Right cardiac atrium (tissue), 5 donors: ENCODE data around the gene ACTG2. TPM values are rescaled to one million over a fixed set of nuclear protein-coding genes. Genes with fewer than 3 reads are reported as not detected.

ENCODE experiments used
- ATAC-seq, 2 donors: fragments of 200-7000 bp; cut with Tn5 transposase; one replicate each; pipeline versions ENCODE4 v1.8.0 to v1.9.1; 2020; ENCODE audit warnings: moderate library complexity in 2 of 2, mild to moderate bottlenecking in 1 of 2
- DNase-seq, 3 donors: peaks; one replicate each; pipeline ENCODE4 v3.0.0-alpha.2; 2020
- H3K27ac ChIP-seq: one replicate; pipeline ENCODE4 v1.5.1; 2013; ENCODE audit warnings: mild to moderate bottlenecking, low read length, control low read depth, moderate library complexity
- H3K27me3 ChIP-seq: one replicate; pipeline ENCODE4 v1.6.1; 2013; ENCODE audit not compliant: control insufficient read depth, insufficient read depth
- H3K4me1 ChIP-seq: one replicate; pipeline ENCODE4 v1.6.1; 2013; ENCODE audit warnings: low read length; ENCODE audit not compliant: control insufficient read depth, insufficient read depth
- H3K4me3 ChIP-seq: one replicate; pipeline ENCODE4 v1.5.1; 2013; ENCODE audit warnings: low read length, control low read depth
- H3K9me3 ChIP-seq: one replicate; pipeline ENCODE4 v1.6.1; 2013; ENCODE audit warnings: low read length; ENCODE audit not compliant: control insufficient read depth
- WGBS: extraction: QIAGEN DNeasy Blood & Tissue Kit; methylation state at CpG from one replicate; pipeline ENCODE4 v1.1.7; 2013; 5-methylcytosine and 5-hydroxymethylcytosine counted together
- intact Hi-C, 4 donors: fragments of 100-400 bp; cut with DNase I; formaldehyde crosslinking; loops; one replicate each; pipeline versions ENCODE4 v1.11.0 to v1.14.0; 2022 to 2023
- polyA plus RNA-seq: library from polyadenylated mRNA; stranded (reverse); fragments of 200-250 nt; gene quantifications from one replicate; pipeline ENCODE4 v1.2.3, GENCODE V29; 2013
- total RNA-seq, 4 donors: library from RNA; stranded (reverse); fragmentation: NEBNext Ultra II Directional; extraction: Animal tissue kit (Norgen Biotek cat#: 25700); gene quantifications; one replicate each; pipeline ENCODE4 v1.2.1, GENCODE V29; 2021
- donor health status: healthy with polysubstance abuse.
- donor health status: DM: no; HTN: yes; CAD: no.
- donor health status: DM: no; HTN: no; CAD: no.
- donor health status: DM: no; HTN: yes; CAD: no; lungs with severe emphysema.
- donor health status: DM: yes; HTN: yes; CAD: no.

The ACTG2 gene
- total and polyA plus RNA-seq, 5 donors = 1.4 to 33.6 (median 6.7) TPM

DNA sequence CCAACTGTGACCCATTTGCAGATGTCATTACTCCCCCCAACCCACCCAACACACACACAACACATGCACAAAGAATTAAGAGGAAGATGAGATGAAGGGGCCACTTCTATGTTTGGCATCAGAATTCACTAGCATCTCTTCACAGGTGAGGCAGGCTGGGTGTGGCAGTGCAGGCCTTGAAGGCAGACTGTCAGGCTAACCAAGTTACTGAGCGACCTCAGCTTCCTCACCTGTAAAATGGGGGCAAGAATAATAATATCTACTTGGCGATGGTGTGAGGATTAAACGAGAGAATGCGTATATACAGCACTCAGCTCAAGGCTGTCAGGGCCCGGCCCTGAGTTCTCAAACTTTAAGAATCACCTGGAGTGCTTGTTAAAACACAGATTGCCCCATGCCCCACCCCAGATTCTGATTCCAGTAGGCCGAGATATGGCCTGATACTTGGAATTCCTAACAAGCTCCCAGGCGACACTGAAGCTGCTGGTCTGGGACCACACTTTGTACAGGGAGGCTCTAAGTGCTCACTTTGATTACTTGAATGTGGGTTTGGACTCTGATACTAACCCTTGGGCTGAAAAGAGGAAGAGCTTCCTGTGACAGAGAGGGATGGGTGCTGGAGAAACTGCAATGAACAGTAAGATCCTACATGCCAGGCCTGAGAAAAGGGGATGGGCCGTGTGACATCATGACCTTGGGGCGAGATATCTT, 1.1 kb downstream of the ACTG2 start:
- no peak overlapping the region for H3K4me3 ChIP-seq
- H3K27me3 ChIP-seq = no peaks in the 10 kb centered on the region
- no peak overlapping the region for H3K27ac ChIP-seq
- no peaks in the 10 kb centered on the region for H3K9me3 ChIP-seq
- intact Hi-C loops = no loop called here
- ATAC-seq = no peak
- no peaks in the 10 kb centered on the region for H3K4me1 ChIP-seq
- no peak for DNase-seq
- 91% methylated on average over 9 of the region's 9 CpGs for WGBS

DNA sequence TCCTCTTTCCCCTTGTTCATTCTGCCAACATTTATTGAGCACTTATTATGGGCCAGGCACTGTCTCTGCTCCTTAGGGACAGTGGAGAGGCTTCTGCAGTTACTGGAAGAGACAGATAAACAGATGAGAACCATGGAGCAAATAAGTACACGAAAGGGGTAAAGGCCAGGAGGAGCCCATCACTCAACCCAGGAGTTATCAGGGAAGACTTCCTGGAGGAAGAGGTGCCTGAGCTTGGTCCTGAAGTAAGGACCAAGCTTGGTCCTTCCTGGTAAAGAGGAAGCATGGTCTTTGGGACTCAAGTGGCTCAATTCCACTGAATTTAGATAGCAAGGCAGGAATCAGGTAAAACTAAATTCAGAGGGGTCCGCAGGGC, 1.7 kb downstream of the ACTG2 start:
- no peaks in the 10 kb centered on the region for H3K4me1 ChIP-seq

DNA sequence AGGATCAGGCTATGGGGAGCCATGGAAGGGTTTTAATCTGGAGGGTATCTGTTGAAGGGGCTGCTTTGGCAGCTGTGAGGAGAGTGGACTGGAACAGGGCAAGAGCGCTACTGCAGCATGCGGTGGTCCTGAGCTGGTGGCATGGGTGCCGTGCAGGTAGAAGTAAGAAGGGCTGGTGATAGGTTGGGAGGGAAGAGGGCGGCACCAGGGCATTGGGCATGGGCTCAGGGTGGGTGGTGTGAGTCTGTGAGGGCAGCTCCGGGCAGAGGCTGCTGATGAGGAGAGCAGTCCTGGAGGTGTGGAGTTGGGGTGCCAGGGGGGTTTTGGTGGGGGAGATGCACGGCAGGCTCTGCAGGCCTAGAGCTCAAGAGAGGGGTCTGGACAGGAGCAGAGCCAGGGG, 2.1 kb downstream of the ACTG2 start:
- Histone ChIP-seq H3K27ac (no peak overlapping the region), H3K4me3 (no peak overlapping the region), H3K4me1 (no peaks in the 10 kb centered on the region), H3K27me3 (no peaks in the 10 kb centered on the region), H3K9me3 (no peaks in the 10 kb centered on the region)
- ATAC-seq = no peak
- intact Hi-C loops = no loop called here
- 81% methylated on average over 6 of the region's 6 CpGs for WGBS
- DNase-seq = no peak

More for the DNA sequence above, 1.7 kb downstream of the ACTG2 start:
- Histone ChIP-seq H3K9me3 (no peaks in the 10 kb centered on the region), H3K27me3 (no peaks in the 10 kb centered on the region), H3K4me3 (no peak overlapping the region), H3K27ac (no peak overlapping the region)
- WGBS = 89% methylated on average over 2 of the region's 2 CpGs
- DNase-seq (no peak), ATAC-seq (no peak)
- intact Hi-C loops = no loop called here

DNA sequence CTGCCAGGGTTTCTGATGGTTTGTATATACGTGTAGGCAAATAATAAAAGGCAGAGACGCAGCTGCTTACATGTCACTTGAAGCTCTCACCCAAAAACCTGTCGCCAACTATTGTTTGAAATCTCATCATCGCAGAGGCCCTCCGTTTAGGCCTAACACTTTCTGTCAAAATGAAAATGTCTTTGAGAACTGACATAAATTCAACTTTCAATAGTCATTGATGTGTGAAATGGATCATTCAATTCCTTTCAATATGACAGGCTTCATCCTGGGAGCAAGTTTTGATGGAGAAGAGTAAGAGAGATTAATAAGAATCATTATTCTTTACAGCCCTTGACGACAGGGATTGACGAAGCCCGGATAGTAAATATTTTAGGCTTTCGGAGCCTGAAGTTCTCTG, 2.7 kb downstream of the ACTG2 start:
- 60% methylated on average over 9 of the region's 9 CpGs for WGBS
- no peak overlapping the region for H3K27ac ChIP-seq
- no peak for ATAC-seq

DNA sequence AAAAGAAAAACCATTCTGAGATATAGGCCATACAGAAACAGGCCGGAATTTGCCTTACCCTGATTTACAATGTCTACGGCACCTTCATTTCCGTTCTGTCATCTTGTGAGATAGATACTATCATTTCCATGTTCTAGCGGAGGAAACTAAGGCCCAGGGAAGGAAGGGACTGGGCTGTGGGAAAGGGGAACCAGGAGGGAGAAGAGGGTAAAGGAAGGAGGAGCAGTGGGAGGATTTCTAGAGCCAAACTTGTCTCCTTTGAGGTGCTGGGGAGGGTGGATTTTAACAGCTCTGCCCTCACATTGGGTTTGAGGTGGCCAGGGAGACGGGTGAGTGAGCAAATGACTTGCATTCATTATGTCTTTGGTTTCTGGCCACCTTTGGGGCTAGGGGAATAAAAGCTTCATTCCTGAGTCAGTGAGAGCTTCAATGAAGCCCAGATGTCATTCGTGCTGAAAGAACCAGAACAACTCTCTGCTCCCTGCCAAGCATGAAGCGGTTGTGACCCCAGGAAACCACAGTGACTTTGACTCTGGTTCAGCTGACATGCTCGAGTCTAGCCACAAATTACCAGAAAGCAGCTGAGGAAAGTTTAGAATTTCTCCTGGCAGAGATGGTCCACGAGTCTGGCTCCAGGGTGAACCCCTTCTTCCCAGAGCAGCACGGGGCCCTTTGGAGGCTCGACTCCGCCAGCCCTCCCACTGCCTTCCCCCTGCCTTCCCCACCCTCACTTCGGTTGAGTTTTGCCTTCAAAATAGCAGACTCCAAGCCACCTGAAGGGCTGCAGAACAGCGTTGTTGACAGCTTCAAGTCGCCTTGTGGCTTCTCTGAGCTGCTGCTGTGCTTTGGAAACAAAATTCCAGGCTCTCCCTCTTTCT, 3.8 kb downstream of the ACTG2 start:
- WGBS = 57% methylated on average over 15 of the region's 15 CpGs
- Histone ChIP-seq H3K9me3 (no peaks in the 10 kb centered on the region), H3K4me3 (no peak overlapping the region), H3K4me1 (no peaks in the 10 kb centered on the region), H3K27ac (no peak overlapping the region), H3K27me3 (no peaks in the 10 kb centered on the region)
- intact Hi-C loops = no loop called here
- DNase-seq (no peak), ATAC-seq (no peak)

More for the DNA sequence above, 2.7 kb downstream of the ACTG2 start:
- H3K4me1 ChIP-seq = no peaks in the 10 kb centered on the region
- H3K4me3 ChIP-seq = no peak overlapping the region
- no peak for DNase-seq
- H3K9me3 ChIP-seq = no peaks in the 10 kb centered on the region
- no peaks in the 10 kb centered on the region for H3K27me3 ChIP-seq
- intact Hi-C loops = no loop called here

DNA sequence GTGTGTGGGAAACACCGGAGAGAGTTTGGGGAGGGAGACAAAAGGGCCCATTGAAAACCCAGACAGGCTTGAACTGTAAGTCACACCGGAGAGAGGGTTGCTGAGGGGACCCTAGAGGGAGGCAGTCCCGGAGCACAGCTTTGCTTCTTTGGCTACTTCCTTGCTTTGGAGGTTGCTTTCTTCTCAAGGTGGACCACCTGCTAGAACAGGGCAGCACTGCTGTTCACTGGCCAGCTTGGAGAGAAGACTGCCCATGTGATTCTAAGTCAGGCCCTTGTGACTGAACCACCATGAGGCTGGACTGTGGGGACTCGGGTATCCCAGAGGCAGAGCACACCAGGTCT, 4.4 kb downstream of the ACTG2 start:
- DNase-seq = no peak
- no peaks in the 10 kb centered on the region for H3K4me1 ChIP-seq
- H3K9me3 ChIP-seq = no peaks in the 10 kb centered on the region
- ATAC-seq = peak in 1 of 2 donors; percentile 9
- no peaks in the 10 kb centered on the region for H3K27me3 ChIP-seq
- no peak overlapping the region for H3K4me3 ChIP-seq
- intact Hi-C loops = no loop called here
- H3K27ac ChIP-seq = no peak overlapping the region
- 75% methylated on average over 4 of the region's 4 CpGs for WGBS

DNA sequence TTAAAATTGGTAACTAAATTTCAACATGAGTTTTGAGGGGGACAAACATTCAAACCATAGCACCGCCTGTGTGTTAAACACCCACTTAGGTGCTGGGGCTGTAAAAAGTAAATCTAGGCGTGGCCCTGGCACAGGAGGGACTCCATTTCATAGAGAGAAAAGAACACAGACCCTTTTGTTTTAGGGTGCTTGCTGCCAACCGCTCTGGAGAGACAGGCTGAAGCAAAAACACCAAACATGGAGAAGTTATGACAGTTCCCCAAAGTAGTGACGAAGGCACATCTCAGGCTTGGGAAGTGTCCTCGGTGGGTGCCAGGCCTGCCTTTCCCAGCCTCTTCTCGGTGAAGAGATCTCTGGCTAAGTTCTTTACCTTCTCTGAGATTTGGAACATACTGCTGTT, 5.1 kb downstream of the ACTG2 start:
- ATAC-seq (no peak), DNase-seq (no peak)
- H3K4me1 ChIP-seq = no peaks in the 10 kb centered on the region
- no peak overlapping the region for H3K27ac ChIP-seq
- intact Hi-C loops = no loop called here
- WGBS = 75% methylated on average over 6 of the region's 6 CpGs
- H3K27me3 ChIP-seq = no peaks in the 10 kb centered on the region
- no peaks in the 10 kb centered on the region for H3K9me3 ChIP-seq
- no peak overlapping the region for H3K4me3 ChIP-seq

DNA sequence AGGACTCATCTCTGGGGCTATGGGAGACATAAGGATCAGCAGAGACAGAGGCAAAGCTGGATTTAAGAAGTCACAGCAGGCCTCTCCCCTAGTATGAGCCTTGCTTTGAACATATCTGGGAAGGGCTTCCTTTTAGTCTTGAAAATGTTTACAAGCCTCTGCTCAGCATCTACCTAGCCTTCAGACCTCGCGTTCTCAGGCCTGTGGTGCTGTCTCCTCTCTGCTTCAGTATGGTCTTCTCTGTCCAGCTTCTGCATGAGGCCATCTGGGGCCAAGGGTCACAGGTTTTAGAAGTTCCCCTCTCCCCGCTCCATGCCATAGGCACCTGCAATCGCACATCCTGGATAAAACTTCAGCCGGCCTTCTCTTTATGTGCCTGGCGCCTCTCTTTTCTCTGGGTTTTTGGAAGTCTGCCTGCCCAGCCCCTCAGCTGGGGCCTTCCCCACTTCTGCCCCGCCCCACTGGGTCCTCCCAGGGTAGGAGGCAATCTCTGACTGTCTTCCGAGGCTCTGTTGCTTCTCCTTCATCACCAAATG, 7.1 kb downstream of the ACTG2 start:
- H3K9me3 ChIP-seq = no peaks in the 10 kb centered on the region
- H3K27ac ChIP-seq = no peak overlapping the region
- WGBS = 82% methylated on average over 8 of the region's 8 CpGs
- H3K4me3 ChIP-seq = no peak overlapping the region
- H3K27me3 ChIP-seq = no peaks in the 10 kb centered on the region
- DNase-seq (no peak), ATAC-seq (no peak)
- intact Hi-C loops = no loop called here
- H3K4me1 ChIP-seq = no peaks in the 10 kb centered on the region

DNA sequence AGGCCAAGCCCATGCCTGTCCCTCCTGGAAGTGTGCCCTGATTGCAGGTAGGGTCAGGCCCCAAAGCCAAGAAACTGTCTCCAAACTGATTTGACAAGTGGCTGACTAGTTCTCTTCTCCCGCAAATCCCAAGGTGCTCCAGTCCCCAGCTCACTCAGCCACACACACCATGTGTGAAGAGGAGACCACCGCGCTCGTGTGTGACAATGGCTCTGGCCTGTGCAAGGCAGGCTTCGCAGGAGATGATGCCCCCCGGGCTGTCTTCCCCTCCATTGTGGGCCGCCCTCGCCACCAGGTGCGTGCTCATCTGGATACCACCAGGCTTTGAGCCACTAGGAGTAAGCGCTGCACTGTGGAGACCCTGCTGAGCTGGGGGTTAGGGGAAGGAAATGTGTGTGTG, 8.3 kb downstream of the ACTG2 start:
- no peak overlapping the region for H3K27ac ChIP-seq
- WGBS = 82% methylated on average over 10 of the region's 10 CpGs
- no peaks in the 10 kb centered on the region for H3K9me3 ChIP-seq
- H3K4me1 ChIP-seq = no peaks in the 10 kb centered on the region
- H3K27me3 ChIP-seq = no peaks in the 10 kb centered on the region
- DNase-seq (no peak), ATAC-seq (no peak)
- H3K4me3 ChIP-seq = no peak overlapping the region
- intact Hi-C loops = no loop called here

DNA sequence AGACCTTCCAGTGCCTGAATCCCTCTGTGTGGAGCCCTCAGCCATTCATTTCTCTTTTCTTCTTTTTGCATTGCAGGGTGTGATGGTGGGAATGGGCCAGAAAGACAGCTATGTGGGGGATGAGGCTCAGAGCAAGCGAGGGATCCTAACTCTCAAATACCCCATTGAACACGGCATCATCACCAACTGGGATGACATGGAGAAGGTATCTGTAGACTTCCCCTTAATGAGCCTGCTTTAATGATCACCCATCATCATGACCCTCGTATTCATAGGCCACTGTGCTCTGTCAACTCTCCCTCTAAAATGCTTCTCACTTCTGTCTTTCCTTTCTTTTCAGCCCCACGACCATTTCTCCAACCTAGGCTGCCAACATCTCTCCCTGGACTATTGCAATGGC, 9.5 kb downstream of the ACTG2 start:
- no peaks in the 10 kb centered on the region for H3K9me3 ChIP-seq
- no peak overlapping the region for H3K4me3 ChIP-seq
- no peak for ATAC-seq
- no peak for DNase-seq
- H3K27me3 ChIP-seq = no peaks in the 10 kb centered on the region
- H3K4me1 ChIP-seq = no peaks in the 10 kb centered on the region
- intact Hi-C loops = no loop called here
- no peak overlapping the region for H3K27ac ChIP-seq
- WGBS = 79% methylated on average over 4 of the region's 4 CpGs

DNA sequence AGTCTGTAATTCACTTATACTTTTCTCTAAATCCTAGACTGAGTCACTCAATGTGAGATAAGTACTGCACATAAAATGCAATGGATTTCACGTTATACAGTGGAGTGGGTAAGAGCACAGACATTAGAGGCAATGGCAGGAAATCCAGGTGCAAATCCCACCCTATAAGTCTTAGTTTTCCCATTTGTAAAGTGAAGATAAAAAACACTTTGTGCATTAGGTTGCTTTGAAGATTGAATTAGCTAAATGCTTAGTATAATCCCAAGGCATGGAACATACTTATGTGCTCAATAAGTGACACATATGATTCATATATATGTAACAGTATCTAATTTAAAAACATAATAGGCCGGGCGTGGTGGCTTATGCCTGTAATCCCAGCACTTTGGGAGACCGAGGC, 10.5 kb downstream of the ACTG2 start:
- no peaks in the 10 kb centered on the region for H3K4me1 ChIP-seq
- 81% methylated on average over 4 of the region's 4 CpGs for WGBS
- H3K27me3 ChIP-seq = no peaks in the 10 kb centered on the region
- H3K27ac ChIP-seq = no peak overlapping the region
- H3K4me3 ChIP-seq = no peak overlapping the region
- intact Hi-C loops = no loop called here
- DNase-seq = no peak
- no peaks in the 10 kb centered on the region for H3K9me3 ChIP-seq
- no peak for ATAC-seq
